Measurements from ENCODE around the gene CDH22.

Gene CDH22

GRCh38 chr20:46342010-46342378, 33.7 kb upstream of the CDH22 start:
- Mint-ChIP-seq H3K27me3 (ENCODE audit: low read depth) (peaks cover 62% of the 10 kb centered on the region), H3K27ac (no peak overlapping the region), H3K4me3 (no peak overlapping the region), H3K9me3 (no peaks in the 10 kb centered on the region), H3K36me3 (ENCODE audit: low read depth) (no peaks in the 10 kb centered on the region), H3K4me1 (peaks cover 11% of the 10 kb centered on the region)
- TF ChIP-seq, protein P1, sequence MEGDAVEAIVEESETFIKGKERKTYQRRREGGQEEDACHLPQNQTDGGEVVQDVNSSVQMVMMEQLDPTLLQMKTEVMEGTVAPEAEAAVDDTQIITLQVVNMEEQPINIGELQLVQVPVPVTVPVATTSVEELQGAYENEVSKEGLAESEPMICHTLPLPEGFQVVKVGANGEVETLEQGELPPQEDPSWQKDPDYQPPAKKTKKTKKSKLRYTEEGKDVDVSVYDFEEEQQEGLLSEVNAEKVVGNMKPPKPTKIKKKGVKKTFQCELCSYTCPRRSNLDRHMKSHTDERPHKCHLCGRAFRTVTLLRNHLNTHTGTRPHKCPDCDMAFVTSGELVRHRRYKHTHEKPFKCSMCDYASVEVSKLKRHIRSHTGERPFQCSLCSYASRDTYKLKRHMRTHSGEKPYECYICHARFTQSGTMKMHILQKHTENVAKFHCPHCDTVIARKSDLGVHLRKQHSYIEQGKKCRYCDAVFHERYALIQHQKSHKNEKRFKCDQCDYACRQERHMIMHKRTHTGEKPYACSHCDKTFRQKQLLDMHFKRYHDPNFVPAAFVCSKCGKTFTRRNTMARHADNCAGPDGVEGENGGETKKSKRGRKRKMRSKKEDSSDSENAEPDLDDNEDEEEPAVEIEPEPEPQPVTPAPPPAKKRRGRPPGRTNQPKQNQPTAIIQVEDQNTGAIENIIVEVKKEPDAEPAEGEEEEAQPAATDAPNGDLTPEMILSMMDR (IDR thresholded peaks at IDR 0.05; ENCODE audit: unreplicated experiment in 3 of 3) = no peak

GRCh38 chr20:46341074-46342009, 33.0 kb upstream of the CDH22 start:
- Mint-ChIP-seq H3K4me3 (no peak overlapping the region), H3K36me3 (ENCODE audit: low read depth) (no peaks in the 10 kb centered on the region), H3K9me3 (no peaks in the 10 kb centered on the region), H3K27ac (no peak overlapping the region), H3K4me1 (peaks cover 11% of the 10 kb centered on the region), H3K27me3 (ENCODE audit: low read depth) (peaks cover 65% of the 10 kb centered on the region)
- TF ChIP-seq, protein P1 (IDR thresholded peaks at IDR 0.05; ENCODE audit: unreplicated experiment in 3 of 3) = no peak

DNA sequence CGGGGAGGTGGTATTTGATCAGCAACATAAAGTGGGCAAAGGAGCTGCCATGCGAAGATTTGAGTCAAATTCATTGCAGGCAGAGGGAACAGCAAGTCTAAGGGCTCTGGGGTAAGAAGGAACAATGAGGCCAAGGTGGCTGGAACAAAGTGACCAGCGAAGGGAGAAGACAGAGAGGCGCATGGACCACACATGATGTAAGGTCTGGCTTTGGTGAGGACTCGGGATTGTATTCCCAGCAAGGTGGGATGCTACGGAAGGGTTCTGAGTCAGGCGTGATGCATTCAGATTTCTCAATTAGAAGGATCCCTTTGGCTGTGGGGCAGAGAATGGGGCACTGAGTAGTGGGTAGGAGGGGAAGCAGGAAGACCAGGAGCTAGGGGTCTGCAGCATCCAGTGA, 30.7 kb upstream of the CDH22 start:
- Mint-ChIP-seq H3K27ac (no peak overlapping the region), H3K4me3 (no peak overlapping the region), H3K36me3 (ENCODE audit: low read depth) (no peaks in the 10 kb centered on the region), H3K9me3 (no peaks in the 10 kb centered on the region), H3K27me3 (ENCODE audit: low read depth) (peaks cover 66% of the 10 kb centered on the region), H3K4me1 (peaks cover 11% of the 10 kb centered on the region)
- TF ChIP-seq, protein P1 (IDR thresholded peaks at IDR 0.05; ENCODE audit: unreplicated experiment in 3 of 3) = no peak

DNA sequence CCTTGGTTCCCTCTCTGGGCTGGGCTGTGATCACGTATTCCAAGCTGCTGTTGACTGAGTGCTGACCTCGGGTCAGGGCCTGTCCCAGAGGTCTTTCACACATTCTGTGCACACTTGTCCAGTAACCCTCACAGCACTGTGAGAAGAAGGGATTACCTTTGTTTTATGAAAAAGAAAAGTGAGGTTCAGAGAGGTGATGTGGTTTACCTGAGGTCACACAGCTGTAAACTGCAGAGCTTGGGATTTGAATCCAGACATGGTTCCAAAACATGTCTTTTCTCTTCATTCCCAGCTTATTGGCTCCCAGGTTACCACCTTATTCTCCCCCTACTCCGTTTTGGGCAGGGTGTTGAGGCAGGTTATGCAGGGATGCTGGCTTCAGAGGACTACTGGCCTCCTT, 28.4 kb upstream of the CDH22 start:
- Mint-ChIP-seq H3K4me3 (no peak overlapping the region), H3K27me3 (ENCODE audit: low read depth) (peaks cover 58% of the 10 kb centered on the region), H3K4me1 (peaks cover 10% of the 10 kb centered on the region), H3K9me3 (no peaks in the 10 kb centered on the region), H3K36me3 (ENCODE audit: low read depth) (no peaks in the 10 kb centered on the region), H3K27ac (no peak overlapping the region)
- TF ChIP-seq, protein P1 (IDR thresholded peaks at IDR 0.05; ENCODE audit: unreplicated experiment in 3 of 3) = no peak

DNA sequence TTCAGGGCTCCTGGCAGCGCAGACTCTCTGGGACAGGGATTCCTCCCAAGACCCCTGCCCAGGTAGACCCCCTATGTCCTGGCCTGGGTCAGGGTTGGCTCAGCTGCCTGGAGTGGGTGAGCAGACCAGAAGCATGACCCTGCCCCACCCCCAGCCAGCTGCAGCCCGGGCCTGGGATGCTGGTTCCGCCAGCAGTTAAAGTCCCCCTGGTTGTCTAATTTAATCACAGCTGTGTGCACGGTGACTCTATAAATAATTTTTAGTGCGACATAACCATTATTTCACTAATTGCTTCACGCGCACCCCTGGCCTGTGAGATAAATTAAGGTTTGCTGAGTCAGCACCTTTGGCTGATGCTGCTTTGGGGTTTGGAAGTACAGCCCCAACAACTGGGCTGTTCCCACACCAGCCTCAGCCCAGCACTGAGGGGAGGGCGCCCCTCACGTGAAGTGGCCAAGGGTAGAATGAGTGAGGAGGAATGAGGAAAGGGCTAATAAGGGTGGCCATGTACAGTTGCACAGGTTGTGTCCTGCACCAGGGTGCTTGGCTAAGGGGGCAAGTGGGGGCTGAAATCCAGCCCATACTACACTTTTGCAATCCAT, 26.1 kb upstream of the CDH22 start:
- peaks cover 21% of the 10 kb centered on the region for H3K4me1 Mint-ChIP-seq
- no peak overlapping the region for H3K4me3 Mint-ChIP-seq
- TF ChIP-seq, protein P1 (IDR thresholded peaks at IDR 0.05; ENCODE audit: unreplicated experiment in 3 of 3) = no peak
- H3K36me3 Mint-ChIP-seq (ENCODE audit: low read depth) = no peaks in the 10 kb centered on the region
- no peak overlapping the region for H3K27ac Mint-ChIP-seq
- no peaks in the 10 kb centered on the region for H3K9me3 Mint-ChIP-seq
- H3K27me3 Mint-ChIP-seq (ENCODE audit: low read depth) = peaks cover 50% of the 10 kb centered on the region

Measured in nephron (organoid).